Uterus (tissue), 4 donors: ENCODE data around the gene CDH12. TPM values are rescaled to one million over a fixed set of nuclear protein-coding genes. Genes with fewer than 3 reads are reported as not detected.

Experiments
- DNase-seq, 2 donors: peaks; one replicate each; pipeline ENCODE4 v3.0.0-alpha.2; 2019 to 2020
- H3K27ac ChIP-seq, 2 donors: fragments of 200-600 bp; sonication (generic); 1 replicate in 1 of 2; 2 replicates in 1 of 2; pipeline ENCODE4 v1.5.1; 2016 to 2018
- H3K27me3 ChIP-seq, 2 donors: fragments of 200-600 bp; sonication (generic); one replicate each; pipeline ENCODE4 v1.5.1; 2018 to 2019; ENCODE audit warnings: control low read depth in 1 of 2
- H3K36me3 ChIP-seq, 2 donors: fragments of 200-600 bp; sonication (generic); one replicate each; pipeline ENCODE4 v1.5.1; 2019; ENCODE audit warnings: control low read depth in 1 of 2
- H3K4me1 ChIP-seq, 2 donors: fragments of 200-600 bp; sonication (generic); one replicate each; pipeline ENCODE4 v1.5.1; 2018 to 2019; ENCODE audit warnings: control low read depth in 1 of 2
- H3K4me3 ChIP-seq, 2 donors: fragments of 200-600 bp; sonication (generic); 1 replicate in 1 of 2; 2 replicates in 1 of 2; pipeline ENCODE4 v1.5.1; 2018 to 2019; ENCODE audit warnings: mild to moderate bottlenecking in 1 of 2
- H3K9me3 ChIP-seq, 2 donors: fragments of 200-600 bp; sonication (generic); one replicate each; pipeline ENCODE4 v1.5.1; 2019; ENCODE audit warnings: control low read depth in 1 of 2
- CTCF ChIP-seq, 4 experiments: fragments of 200-600 bp in 2 of 4; fragments of 450-650 bp in 2 of 4; sonication (generic) in 2 of 4; IDR thresholded peaks; one replicate each; pipeline ENCODE4 v1.5.1; 2016 to 2019; ENCODE audit warnings: antibody characterized with exemption in 4 of 4, mild to moderate bottlenecking in 2 of 4, moderate library complexity in 1 of 4
- POLR2A ChIP-seq, 2 donors: fragments of 450-650 bp; IDR thresholded peaks; one replicate each; pipeline ENCODE4 v1.6.1; 2016; ENCODE audit warnings: antibody characterized with exemption in 2 of 2, mild to moderate bottlenecking in 1 of 2, moderate library complexity in 1 of 2
- intact Hi-C: fragments of 100-400 bp; cut with DNase I; formaldehyde crosslinking; loops from one replicate; pipeline ENCODE4 v1.15.1; 2023; ENCODE audit warnings: low total_unique reads
- total RNA-seq, 4 donors: library from RNA; depleted of rRNA in 3 of 4; stranded (reverse); fragments of >200 nt in 3 of 4; gene quantifications; one replicate each; pipeline versions ENCODE4 v1.1.0 to v1.2.4, GENCODE V29; 2014 to 2023
- donor health status: DM: yes; HTN: yes; CAD: no.

CDH12 gene
- total RNA-seq, 4 donors from 2014 or later: 0.37 to 2.0 TPM; not detected in 2

- no peaks in the 10 kb centered on the region for H3K4me1 ChIP-seq
- no peak for TF ChIP-seq CTCF (IDR thresholded peaks at IDR 0.05)
- no peak for TF ChIP-seq POLR2A (IDR thresholded peaks at IDR 0.05)
- intact Hi-C loops: no loop called here
- no peak overlapping the region for H3K27ac ChIP-seq
- no peaks in the 10 kb centered on the region for H3K27me3 ChIP-seq
- H3K4me3 ChIP-seq: no peak overlapping the region
- no peaks in the 10 kb centered on the region for H3K9me3 ChIP-seq
- no peak for DNase-seq
- H3K36me3 ChIP-seq: no peaks in the 10 kb centered on the region
Measured at GRCh38 chr5:22314548-22314947, 538.6 kb downstream of the CDH12 start.

- DNase-seq: no peak
- intact Hi-C loops: no loop called here
- Histone ChIP-seq H3K4me1 (no peaks in the 10 kb centered on the region), H3K27me3 (no peaks in the 10 kb centered on the region), H3K36me3 (peaks cover 0 to 5% of the 10 kb centered on the region in 2 donors), H3K9me3 (no peaks in the 10 kb centered on the region), H3K4me3 (no peak overlapping the region), H3K27ac (no peak overlapping the region)
- TF ChIP-seq CTCF (IDR thresholded peaks at IDR 0.05) (no peak), POLR2A (IDR thresholded peaks at IDR 0.05) (no peak)
Measured at GRCh38 chr5:22306011-22306410, 547.1 kb downstream of the CDH12 start.

- Histone ChIP-seq H3K27me3 (no peaks in the 10 kb centered on the region), H3K4me3 (no peak overlapping the region), H3K4me1 (no peaks in the 10 kb centered on the region), H3K27ac (no peak overlapping the region), H3K36me3 (no peaks in the 10 kb centered on the region), H3K9me3 (no peaks in the 10 kb centered on the region)
- TF ChIP-seq POLR2A (IDR thresholded peaks at IDR 0.05) (no peak), CTCF (IDR thresholded peaks at IDR 0.05) (no peak)
- no peak for DNase-seq
- intact Hi-C loops: no loop called here
Measured at GRCh38 chr5:22295832-22296231, 557.3 kb downstream of the CDH12 start.

DNA sequence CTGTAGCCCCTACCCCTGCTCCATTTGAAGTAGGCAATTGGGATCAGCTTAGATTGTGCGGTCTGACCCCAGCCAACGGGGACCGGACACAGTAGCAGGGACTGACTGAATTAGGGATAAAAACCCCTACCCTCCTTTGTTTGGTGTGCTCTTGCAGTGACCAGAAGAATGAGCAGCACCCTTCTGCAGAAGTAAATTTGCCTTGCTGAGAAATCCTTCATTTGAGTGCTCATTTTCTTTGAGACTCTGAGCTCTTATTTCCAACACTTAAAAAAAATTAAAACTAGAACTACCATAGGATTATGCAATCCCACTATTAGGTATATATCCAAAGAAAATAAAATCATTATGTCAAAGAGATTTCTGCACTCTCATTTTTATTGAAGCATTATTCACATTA, 560.0 kb downstream of the CDH12 start:
- TF ChIP-seq POLR2A (IDR thresholded peaks at IDR 0.05): no peak
- no peak for TF ChIP-seq CTCF (IDR thresholded peaks at IDR 0.05)
- Histone ChIP-seq H3K27me3 (no peaks in the 10 kb centered on the region), H3K4me3 (no peak overlapping the region), H3K36me3 (no peaks in the 10 kb centered on the region), H3K4me1 (no peaks in the 10 kb centered on the region), H3K9me3 (no peaks in the 10 kb centered on the region), H3K27ac (no peak overlapping the region)
- DNase-seq: no peak
- intact Hi-C loops: no loop called here

- Histone ChIP-seq H3K27me3 (no peaks in the 10 kb centered on the region), H3K4me1 (no peaks in the 10 kb centered on the region), H3K27ac (no peak overlapping the region), H3K9me3 (no peaks in the 10 kb centered on the region), H3K36me3 (no peaks in the 10 kb centered on the region), H3K4me3 (no peak overlapping the region)
- TF ChIP-seq POLR2A (IDR thresholded peaks at IDR 0.05) (no peak), CTCF (IDR thresholded peaks at IDR 0.05) (no peak)
- DNase-seq: no peak
- intact Hi-C loops: no loop called here
Measured at GRCh38 chr5:22278164-22278563, 575.0 kb downstream of the CDH12 start.
